Measurements from ENCODE around the gene ASTN2.

- TF ChIP-seq CTCF (conservative IDR thresholded peaks at IDR 0.05; ENCODE audit: low read depth in 2 of 2) (no peak), POLR2AphosphoS5 (IDR thresholded peaks at IDR 0.05; ENCODE audit: low read depth) (no peak), CREB1 (CRISPR knock-in tag; IDR thresholded peaks at IDR 0.05; ENCODE audit: low read depth) (no peak), EZH2 (IDR thresholded peaks at IDR 0.05; ENCODE audit: low read depth, unreplicated experiment) (no peak), ZNF114 (CRISPR knock-in tag; IDR thresholded peaks at IDR 0.05) (no peak), EZH2phosphoT487 (IDR thresholded peaks at IDR 0.05; ENCODE audit: unreplicated experiment) (no peak)
Observed at GRCh38 chr9:116668970-116669695, 745.7 kb downstream of the ASTN2 start.

All from GM23338 (cell line).